Stimulated activated CD4-positive, alpha-beta T cell treated with anti-CD3 and anti-CD28 coated beads, Interleukin-2, amount 100 ng/mL, for 4 hours (primary cell): ENCODE measurements around the gene SIPA1L3.

Experiments used
- DNase-seq: peaks from one replicate; pipeline ENCODE4 v3.0.0-alpha.2; 2020; ENCODE audit warnings: low read depth

Gene SIPA1L3

DNA sequence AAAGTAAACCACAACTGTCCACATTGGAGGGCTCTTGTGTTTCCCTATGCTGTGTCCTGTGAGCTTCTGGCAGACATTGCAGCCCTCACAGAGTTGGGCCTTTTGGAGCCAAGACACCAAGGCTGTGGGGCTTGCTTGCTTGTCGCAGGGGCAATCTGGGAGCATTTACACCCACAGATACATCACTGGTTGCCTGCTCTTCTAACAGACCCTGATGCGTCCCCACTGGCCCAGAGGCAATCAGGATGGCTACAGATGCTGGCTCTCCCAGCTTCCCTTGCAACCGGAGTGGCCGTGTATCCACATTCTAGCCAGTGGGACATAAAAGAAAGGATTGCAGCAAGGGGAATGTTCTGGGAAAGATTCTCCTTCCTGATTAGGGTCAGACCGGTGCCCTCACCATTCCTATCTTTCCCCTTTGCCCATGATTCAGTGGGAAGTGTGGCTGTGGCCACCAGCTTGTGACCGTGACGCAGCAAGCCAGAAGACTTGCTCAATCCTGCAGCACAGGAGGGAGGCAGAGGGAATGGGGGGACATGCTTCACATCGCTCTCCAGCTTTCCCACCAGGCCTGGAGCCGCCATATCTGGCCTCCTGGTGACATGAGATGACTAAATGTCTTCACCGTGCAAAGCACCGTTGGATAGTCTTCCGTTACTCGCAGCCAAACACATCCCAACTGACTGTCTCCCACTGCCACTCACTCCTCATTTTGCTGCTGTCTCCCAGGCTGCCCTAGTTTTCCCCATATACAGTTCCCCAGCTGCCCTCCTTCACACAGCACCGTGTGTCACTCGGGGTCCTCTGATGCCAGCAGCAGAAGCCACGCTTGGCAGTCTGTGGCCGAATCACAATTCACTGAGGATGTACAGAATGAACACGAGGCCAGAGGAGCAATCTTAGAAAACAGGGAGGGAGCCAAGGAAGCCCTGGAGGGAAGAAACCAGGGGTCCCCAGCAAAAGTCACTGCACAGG, 166.1 kb downstream of the SIPA1L3 start:
- no peak for DNase-seq

DNA sequence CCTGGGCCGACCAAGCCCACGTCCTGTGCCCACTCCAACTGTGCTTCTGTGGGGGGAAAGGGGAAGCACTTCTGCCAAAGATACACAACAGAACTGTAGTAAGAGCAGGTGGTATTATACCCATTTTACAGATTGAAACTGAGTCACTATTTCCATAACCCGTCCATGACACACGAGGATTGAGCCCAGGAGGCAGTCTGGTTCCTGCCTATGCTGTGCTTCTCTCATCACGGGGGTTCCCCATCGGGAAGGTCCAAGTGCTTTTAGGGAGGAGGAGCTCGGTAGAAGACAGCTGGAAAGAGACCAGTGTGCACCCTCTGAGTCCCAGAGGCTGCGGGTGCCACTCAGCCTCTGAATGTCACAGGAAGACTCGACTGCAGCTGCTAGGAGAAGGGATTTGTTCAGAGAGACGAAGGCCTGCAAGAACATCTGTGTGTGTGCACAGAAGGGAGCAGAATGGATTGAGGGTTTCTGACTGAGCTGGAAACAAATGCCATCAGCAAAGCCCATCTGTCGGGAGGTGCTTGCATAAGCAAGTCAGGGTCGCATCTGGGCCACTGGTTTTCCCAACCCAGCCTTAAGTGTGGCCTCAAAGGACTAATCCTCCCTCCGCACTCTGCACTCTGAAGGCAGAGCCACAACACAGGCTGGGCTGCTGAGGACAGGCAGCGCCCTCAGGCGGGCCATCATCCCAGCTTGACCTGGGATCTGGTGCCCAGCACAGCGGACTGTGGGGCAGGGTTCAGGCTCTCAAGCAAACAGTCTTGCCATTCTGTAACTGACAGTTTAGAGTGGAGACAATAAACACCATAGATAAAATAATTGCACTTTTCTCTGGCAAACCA, 167.1 kb downstream of the SIPA1L3 start:
- DNase-seq, result no peak

DNA sequence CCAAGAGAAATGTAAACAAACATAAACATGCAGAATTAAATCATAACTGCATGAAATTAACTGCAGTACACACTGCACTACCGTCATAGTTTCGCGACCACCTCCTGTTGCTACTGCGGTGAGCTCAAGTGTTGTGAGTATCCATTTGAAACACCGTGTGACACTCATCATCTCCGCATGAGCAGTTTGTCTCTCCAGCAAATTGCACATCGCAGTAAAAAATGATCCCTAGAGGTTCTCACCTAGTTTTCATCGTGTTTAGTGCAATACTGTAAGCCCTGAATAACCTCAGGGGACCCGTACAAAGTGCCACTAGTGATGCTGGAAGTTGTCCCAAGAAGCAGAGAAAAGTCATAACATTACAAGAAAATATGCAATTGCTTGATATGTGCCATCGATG, 169.3 kb downstream of the SIPA1L3 start:
- DNase-seq, result no peak

DNA sequence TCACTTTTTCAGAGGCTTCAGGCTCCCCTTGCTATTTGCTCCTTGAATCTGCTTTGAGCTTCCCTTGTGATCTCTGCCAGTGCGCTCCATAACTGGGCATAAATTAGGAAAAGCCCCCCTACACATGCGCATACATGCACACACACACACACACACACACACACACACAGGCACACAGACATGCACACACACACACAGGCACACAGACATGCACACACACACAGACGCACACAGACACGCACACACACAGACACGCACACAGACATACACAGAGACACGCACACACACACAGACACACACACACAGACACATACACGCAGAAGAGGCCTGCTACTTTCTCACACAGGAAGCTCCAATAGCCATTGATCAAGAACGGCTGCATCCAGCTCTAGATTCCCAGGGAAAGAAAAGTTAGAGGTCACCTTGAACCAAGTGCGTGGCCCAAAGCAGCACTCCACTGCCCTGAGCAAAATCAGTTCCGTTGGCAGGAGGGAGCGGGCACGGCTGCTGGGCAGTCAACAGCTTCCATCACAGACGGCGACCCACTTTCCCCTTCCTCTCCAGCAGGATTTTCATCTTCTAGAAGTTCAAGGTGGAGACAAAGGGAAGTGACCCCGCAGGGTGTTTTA, 171.4 kb downstream of the SIPA1L3 start:
- DNase-seq, result no peak

DNA sequence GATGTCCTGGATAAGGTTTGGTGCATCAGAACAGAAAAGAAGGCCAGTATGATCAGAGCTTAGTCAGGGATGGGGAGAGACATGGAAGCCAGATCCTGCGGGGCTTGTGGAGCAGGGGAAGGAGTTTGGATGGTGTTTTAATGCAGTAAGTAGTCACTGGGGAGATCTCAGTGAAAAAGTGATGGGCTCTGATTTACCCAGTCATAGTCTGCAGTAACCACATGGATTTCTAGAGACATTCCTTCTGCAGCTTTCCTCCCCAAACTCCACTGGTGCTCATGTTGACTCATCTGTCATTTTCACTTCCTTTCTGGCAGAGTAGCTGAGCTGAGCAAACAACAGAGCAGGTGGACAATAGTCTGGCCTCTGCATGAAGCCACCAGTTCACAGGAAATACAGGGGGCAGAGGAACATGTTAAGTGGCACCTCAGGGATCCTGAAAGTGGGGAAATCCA, 172.9 kb downstream of the SIPA1L3 start:
- no peak for DNase-seq

DNA sequence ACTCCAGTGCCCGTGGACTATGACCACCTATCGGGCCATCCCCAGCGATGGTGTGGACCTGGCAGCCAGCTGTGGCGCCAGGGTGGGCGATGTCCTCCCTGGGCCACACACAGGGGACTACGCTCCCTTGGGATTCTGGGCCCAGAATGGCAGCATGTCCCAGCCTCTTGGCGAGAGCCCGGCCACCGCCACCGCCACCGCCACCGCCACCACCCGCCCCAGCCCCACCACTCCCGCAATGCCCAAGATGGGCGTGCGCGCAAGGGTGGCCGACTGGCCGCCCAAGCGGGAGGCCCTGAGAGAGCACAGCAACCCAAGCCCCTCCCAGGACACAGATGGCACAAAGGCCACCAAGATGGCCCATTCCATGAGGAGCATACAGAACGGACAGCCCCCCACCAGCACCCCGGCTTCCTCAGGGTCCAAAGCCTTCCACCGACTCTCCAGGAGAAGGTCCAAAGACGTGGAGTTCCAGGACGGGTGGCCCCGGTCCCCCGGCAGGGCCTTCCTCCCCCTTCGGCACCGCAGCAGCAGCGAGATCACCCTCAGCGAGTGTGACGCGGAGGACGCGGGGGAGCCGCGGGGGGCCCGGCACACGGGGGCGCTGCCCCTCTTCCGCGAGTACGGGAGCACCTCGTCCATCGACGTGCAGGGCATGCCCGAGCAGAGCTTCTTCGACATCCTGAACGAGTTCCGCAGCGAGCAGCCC, 174.7 kb downstream of the SIPA1L3 start:
- DNase-seq, result no peak

DNA sequence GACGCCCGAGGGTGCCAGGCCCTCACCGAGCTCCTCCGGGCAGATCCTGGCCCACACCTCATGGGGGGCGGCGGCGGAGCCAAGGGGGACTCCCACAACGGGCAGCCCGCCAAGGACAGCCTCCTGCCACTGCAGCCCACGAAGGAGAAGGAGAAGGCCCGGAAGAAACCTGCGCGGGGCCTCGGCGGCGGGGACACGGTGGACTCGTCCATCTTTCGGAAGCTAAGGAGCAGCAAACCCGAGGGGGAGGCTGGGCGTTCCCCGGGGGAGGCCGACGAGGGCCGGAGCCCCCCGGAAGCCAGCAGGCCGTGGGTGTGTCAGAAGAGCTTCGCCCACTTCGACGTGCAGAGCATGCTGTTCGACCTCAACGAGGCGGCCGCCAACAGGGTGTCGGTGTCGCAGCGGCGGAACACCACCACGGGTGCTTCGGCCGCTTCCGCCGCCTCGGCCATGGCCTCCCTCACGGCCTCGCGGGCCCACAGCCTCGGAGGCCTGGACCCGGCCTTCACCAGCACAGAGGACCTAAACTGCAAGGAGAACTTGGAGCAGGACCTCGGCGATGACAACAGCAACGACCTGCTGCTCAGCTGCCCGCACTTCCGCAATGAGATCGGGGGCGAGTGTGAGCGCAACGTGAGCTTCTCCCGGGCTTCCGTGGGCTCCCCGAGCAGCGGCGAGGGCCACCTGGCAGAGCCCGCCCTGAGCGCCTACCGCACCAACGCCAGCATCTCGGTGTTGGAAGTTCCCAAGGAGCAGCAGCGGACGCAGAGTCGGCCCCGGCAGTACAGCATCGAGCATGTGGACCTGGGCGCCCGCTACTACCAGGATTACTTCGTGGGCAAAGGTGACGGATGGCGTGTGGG, 175.5 kb downstream of the SIPA1L3 start:
- no peak for DNase-seq

DNA sequence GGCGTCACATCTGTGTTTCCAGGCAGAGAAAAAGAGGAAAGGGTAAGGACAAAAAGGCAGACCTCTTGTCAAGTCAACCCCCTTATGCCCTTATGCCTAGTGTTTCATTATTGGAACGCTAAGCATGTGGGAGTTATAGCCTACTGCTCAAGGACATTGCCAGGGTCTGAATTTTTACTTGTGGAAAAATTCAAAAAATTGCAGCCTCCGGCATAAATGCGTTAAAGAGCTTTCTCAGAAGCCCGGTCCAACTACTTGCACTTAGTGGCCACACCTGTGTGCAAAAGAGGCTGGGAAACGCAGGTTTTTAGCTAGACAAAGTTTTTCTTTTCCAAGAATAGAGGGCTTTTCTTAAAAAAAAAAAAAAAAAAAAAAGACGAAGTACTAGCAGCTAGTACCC, 177.2 kb downstream of the SIPA1L3 start:
- no peak for DNase-seq

DNA sequence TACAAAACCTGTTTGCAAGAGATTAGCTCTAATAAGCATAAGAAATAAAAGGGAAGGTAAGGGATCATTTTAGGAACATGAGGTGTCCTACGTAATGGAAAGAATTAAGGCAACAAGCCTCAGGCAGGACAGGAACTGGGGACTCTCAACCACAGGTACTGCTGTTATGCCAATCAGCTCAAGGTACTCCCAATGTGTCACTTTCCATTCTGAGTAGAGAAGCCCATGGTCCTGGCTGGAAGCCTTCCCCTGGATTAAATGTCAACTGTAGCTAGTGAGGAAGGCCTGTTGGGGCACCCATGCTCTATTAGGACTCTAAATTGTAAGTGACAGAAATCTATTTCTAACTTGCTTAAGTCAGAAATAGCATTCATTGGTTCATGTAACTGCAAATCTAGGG, 182.4 kb downstream of the SIPA1L3 start:
- DNase-seq, result no peak

DNA sequence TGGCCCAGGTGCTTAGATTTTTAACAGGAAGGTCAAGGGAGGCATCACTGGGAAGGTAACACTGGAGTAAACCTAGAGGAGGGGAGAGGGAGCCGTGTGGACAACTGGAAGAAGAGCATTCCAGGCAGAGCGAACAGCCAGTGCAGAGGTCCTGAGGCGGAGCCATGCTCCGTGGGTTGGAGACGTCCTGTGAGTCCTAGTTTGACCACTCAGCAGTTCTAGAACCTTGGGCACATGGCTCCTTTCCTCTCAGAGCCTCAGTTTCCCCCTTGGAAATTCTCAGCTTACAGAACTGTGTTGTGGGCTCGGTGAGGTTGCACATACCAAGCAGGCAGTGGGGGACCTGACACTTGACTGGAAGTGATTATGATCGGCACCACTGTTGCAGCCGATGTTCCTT, 186.1 kb downstream of the SIPA1L3 start:
- DNase-seq, result no peak

DNA sequence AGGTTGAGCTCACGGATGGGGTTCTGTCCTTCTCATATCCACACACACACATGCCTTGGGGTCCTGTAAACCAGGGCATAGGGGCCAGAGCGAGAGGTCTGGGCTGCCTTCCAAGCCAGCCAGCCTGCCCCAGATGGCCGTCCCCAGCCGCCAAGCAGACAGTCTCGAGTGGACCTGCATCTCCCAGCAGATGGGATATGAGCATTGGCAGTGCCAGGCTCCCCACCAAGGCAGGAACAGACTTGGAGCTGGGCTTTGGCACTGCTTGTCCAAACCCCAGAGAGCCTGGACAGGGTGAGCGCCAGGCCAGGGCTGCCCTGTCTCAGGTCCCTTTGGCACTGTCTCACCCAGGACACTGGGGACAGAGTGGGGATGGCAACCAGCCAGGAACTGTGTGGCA, 186.6 kb downstream of the SIPA1L3 start:
- DNase-seq, result no peak

DNA sequence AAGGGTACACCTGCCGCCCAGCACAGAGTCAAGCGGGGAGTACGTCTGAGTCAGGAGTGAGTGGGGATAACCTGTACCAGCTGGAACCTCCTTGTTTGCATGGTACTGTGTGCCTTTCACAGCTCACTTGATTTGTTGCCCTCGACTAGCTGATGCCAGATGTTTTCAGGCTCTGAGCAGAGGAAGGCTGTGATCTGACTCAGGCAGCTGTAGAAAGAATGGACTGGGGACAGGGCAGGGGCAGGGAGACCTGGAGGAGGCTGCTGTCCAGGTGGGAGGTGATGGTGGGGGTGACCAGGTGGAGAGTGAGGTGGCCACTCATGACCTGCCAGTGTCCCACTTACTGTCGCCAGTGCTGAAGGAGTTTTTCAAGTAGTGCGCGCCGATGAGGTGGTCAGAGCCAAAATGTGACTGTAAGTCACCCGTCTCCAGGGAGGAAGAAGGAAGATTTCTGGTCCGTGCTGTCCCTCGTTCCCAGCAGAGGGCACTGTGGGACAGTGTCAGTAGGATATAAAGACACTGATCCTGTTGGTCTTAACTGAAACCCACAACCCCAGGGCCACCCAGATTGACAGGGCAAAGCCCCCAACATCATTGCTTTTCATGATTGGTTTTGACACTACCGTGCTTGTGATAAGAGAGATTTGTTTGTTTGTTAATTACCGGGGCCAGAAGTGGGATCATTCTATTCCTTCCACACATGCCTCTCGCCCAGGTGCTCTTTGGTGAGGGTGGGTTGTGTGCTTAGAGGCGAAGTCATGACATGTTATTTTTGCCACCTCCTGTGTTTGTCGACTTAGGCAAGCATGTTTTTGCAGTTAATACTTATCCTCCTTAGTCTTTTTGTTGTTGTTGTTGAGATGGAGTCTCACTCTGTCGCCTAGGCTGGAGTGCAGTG, 188.7 kb downstream of the SIPA1L3 start:
- peak; percentile 36 for DNase-seq

DNA sequence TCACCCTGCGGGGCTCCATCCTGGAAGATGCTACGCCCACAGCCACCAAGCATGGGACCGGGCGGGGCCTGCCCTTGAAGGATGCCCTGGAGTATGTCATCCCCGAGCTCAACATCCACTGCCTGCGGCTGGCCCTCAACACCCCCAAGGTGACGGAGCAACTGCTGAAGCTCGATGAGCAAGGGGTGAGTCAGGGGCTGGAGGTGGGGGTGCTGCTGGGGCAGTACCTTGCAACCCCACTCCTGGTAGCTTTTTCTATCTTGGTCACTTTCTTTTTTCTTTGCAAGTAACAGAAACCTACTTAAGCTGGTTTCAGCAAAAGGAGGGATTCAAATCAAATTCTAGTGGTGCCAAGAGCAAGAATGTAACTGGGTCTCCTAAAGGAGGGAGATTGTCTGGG, 193.0 kb downstream of the SIPA1L3 start:
- no peak for DNase-seq

DNA sequence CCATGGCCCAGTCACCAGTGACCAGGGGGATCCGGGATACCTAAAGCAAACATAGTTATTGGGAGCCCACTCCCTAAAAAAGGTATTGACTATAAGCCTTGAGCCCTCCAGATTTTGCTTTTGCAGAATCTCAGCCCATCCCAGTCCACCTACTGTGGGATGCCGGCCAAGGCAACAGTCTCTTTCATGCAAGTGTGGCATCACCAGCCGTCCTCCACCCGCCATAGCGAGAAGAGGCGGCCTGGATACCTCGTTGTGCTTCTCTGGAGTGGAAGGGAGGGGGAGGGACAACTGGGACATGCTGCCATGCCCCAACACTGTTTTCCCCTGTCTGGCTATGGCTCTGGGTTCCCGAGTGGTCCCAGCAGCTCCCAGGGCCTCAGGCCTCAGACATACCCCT, 193.6 kb downstream of the SIPA1L3 start:
- DNase-seq, result no peak

DNA sequence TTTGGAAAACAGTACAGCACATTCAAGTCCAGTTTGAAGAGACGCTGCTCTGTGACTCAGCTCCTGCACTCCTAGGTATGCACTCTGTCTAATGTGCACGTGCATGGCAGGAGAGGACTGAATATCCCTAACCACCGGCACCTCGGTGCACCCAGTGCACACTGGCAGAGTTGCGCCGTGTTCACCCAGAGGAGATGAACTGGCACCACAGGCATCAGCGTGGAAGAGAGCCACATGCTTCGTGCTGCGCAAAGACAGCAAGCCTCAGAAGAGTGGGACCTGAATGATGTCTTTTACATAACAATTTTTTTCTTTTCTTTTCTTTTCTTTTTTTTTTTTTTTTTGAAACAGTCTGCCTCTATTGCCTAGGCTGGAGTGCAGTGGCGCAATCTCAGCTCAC, 194.7 kb downstream of the SIPA1L3 start:
- no peak for DNase-seq

DNA sequence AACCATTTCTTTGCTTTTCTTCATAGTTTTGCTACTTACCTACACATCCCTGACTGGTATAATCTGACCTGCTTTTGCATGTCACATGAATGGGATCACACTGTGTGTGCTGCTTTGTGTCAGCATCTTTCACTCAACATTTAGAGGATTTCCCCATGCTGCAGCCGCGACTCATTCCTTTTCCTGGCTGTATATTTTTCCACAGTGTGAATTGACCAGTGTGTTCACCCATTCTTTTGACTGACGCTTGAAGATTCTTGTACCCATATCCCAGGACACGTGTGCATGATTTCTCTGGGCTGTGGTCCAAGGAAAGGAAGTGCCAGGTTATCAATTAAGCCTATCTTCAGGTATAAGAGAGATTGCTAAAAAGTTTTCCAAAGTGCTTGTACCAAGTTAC, 198.6 kb downstream of the SIPA1L3 start:
- DNase-seq, result no peak

DNA sequence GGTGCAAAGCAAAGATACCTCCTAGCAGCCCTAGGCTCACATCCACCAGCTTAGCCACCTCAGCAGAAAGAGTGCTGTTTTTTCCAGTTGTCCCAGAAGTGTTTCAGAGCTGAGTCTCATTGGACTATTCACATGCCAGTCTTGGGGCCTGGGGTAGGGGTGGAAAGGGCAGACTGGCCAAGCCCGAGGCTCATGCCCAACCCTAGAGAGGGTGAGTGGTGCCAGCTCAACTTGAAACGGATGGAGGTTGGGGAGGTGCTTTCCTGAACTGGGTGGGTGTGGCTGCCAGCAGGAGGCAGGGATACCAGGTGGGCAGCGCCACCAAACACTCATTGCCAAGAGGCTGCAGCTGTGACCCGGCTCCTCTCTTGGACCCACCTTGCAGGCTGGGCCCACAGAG, 200.1 kb downstream of the SIPA1L3 start:
- no peak for DNase-seq

DNA sequence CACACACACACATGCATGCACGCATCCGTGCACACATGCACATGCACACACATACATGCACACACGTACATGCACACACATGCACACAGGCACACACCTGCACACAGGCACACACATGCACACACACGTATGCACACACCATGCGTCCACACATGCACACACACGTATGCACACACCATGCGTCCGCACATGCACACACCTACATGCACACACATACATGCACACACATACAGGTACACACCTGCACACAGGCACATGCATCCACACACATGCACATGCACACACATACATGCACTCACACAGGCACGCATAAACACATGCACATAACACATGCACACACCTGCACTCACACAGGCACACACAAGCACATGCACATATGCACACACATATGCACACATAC, 204.9 kb downstream of the SIPA1L3 start:
- DNase-seq, result no peak

DNA sequence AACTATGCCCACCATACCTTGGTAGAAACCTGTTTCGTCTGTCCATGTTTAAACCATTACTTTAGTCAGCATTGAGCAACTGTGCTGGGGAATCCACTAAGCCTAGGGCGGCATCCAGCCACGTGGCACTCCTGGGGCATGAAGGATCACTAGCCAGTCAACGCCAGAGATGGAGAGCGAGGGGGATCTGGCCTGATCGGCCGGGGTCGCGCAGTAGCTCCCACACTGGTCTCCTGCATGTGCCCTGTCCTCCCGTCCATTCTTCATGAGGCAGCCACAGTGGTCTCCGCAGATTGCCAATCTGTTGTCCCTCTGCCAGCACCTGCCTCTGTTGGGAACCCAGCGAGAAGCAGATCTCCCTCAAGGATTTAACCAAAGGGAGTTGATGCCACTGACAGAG, 207.6 kb downstream of the SIPA1L3 start:
- DNase-seq, result no peak

DNA sequence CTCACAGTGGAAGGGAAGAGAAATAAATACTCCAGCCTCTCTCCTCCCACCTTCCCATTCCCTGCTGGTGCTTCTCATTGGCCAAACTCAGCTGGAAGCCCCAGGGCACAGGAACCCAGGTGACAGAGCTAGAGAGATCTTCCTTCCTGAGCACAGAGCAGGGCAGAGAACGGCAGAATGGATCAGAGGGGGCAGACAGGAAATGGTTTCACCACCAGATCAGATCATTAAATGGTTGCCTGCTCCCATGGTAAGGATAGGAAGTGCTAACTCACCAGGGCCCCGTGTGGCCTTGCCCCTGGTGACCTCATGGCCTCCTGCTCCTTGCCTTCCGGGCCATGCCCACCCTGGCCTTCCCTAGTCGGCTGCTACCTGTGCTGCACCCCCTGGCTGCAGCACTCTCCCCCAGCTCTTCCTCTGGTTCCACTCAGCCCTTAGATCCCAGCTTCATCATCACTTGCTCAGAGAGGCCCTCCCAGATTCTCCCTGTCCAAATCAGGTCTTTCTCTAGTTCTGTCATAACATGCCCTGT, 208.3 kb downstream of the SIPA1L3 start:
- no peak for DNase-seq
